Measurements from ENCODE around the gene COBLL1. TPM values are rescaled to one million over a fixed set of nuclear protein-coding genes. Genes with fewer than 3 reads are reported as not detected.

Gene COBLL1
- total RNA-seq, 4 donors from 2014 or later: 43.2 to 97.3 (median 68.6) TPM

DNA sequence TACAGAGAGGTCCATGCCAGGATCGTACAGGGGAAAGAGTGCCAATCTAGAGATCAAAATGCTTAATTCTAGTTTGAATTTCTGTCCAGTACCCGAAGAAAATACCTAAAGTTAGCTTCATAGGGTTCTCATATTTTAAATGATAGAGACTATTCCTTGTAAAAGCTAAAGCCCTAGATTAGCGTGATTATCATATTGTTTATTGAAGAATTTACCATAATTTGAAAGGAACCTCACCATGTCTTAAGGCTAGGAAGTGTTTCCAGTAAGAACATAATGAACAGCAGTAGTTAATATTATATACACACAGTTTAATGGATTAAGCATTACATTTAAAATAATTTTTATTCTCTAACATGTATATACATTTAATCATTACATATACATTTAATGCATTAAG lies 68.5 kb downstream of the COBLL1 start:
- intact Hi-C loops (cut with DNase I; ENCODE audit: low total_unique reads): no loop called here
- 90 to 96% methylated on average over 3 of the region's 3 CpGs for WGBS, 2 donors
- no peak for DNase-seq (ENCODE audit: low spot score in 2 of 2)
- TF ChIP-seq, protein P1, sequence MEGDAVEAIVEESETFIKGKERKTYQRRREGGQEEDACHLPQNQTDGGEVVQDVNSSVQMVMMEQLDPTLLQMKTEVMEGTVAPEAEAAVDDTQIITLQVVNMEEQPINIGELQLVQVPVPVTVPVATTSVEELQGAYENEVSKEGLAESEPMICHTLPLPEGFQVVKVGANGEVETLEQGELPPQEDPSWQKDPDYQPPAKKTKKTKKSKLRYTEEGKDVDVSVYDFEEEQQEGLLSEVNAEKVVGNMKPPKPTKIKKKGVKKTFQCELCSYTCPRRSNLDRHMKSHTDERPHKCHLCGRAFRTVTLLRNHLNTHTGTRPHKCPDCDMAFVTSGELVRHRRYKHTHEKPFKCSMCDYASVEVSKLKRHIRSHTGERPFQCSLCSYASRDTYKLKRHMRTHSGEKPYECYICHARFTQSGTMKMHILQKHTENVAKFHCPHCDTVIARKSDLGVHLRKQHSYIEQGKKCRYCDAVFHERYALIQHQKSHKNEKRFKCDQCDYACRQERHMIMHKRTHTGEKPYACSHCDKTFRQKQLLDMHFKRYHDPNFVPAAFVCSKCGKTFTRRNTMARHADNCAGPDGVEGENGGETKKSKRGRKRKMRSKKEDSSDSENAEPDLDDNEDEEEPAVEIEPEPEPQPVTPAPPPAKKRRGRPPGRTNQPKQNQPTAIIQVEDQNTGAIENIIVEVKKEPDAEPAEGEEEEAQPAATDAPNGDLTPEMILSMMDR (IDR thresholded peaks at IDR 0.05): no peak
- TF ChIP-seq POLR2A (IDR thresholded peaks at IDR 0.05): no peak
- H3K4me3 ChIP-seq (ENCODE audit: low read depth, poor library complexity, severe bottlenecking): no peak overlapping the region

GRCh38 chr2:164771897-164772296 lies 69.7 kb downstream of the COBLL1 start:
- DNase-seq (ENCODE audit: low spot score in 2 of 2): no peak
- WGBS, 2 donors: 73 to 75% methylated on average over 2 of the region's 2 CpGs
- TF ChIP-seq, protein P1 (IDR thresholded peaks at IDR 0.05): no peak
- no peak for TF ChIP-seq POLR2A (IDR thresholded peaks at IDR 0.05)
- intact Hi-C loops (cut with DNase I; ENCODE audit: low total_unique reads): no loop called here
- no peak overlapping the region for H3K4me3 ChIP-seq (ENCODE audit: low read depth, poor library complexity, severe bottlenecking)

GRCh38 chr2:164770421-164770916 lies 71.2 kb downstream of the COBLL1 start:
- TF ChIP-seq, protein P1 (IDR thresholded peaks at IDR 0.05): no peak
- no peak for TF ChIP-seq POLR2A (IDR thresholded peaks at IDR 0.05)
- 84 to 92% methylated on average over 4 of the region's 4 CpGs for WGBS, 2 donors
- no peak for DNase-seq (ENCODE audit: low spot score in 2 of 2)
- H3K4me3 ChIP-seq (ENCODE audit: low read depth, poor library complexity, severe bottlenecking): no peak overlapping the region
- intact Hi-C loops (cut with DNase I; ENCODE audit: low total_unique reads): no loop called here

DNA sequence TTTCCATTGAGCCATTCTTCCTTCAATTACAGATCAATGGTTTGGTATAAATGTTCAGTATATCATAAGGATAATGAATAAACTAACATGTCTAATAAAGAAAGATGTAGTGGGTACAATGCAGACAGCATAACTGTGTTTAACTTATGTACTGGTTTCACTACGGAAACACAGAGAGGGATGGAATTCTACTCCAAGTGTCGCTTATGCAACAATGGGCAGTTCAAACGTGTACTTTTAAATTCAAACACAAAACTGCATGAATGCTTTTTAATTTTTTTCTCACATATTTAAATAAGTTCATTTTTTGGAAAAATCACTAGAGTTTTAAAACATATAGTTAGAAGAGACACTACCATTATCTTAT lies 74.7 kb downstream of the COBLL1 start:
- TF ChIP-seq, protein P1 (IDR thresholded peaks at IDR 0.05): no peak
- TF ChIP-seq POLR2A (IDR thresholded peaks at IDR 0.05): no peak
- no peak overlapping the region for H3K4me3 ChIP-seq (ENCODE audit: low read depth, poor library complexity, severe bottlenecking)
- intact Hi-C loops (cut with DNase I; ENCODE audit: low total_unique reads): no loop called here
- 93 to 94% methylated on average over 3 of the region's 3 CpGs for WGBS, 2 donors
- no peak for DNase-seq (ENCODE audit: low spot score in 2 of 2)

DNA sequence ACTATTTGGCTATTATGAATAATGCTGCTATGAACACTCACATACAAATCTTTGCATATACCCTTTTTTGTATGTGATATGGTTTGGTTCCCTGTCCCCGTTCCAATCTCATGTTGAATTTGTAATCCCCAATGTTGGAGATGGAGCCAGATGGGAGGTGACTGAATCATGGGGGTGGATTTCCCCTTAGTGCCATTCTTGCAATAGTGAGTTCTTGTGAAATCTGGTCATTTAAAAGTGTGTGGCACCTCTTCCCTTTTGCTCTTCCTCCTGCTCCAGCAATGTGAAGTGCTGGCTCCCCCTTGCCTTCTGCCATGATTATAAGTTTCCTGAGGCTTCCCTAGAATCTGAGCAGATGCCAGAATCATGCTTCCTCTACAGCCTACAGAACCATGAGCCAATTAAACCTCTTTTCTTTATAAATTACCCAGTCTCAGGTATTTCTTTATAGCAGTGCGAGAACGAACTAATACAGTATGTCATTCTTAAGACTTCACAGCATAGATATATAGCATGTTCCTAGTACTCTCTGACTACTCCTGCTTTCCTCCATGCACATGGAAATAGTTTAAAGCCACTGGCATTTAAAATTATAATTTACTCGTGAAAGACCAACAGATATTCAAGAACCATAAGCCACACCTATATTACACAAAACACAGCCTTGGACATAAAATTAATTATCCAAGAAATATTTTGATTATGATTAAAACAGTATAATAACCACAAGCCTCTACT lies 75.2 kb downstream of the COBLL1 start:
- DNase-seq (ENCODE audit: low spot score in 2 of 2): no peak
- 89% methylated on average over 4 of the region's 4 CpGs for WGBS, 2 donors
- no peak overlapping the region for H3K4me3 ChIP-seq (ENCODE audit: low read depth, poor library complexity, severe bottlenecking)
- intact Hi-C loops (cut with DNase I; ENCODE audit: low total_unique reads): no loop called here
- no peak for TF ChIP-seq POLR2A (IDR thresholded peaks at IDR 0.05)

DNA sequence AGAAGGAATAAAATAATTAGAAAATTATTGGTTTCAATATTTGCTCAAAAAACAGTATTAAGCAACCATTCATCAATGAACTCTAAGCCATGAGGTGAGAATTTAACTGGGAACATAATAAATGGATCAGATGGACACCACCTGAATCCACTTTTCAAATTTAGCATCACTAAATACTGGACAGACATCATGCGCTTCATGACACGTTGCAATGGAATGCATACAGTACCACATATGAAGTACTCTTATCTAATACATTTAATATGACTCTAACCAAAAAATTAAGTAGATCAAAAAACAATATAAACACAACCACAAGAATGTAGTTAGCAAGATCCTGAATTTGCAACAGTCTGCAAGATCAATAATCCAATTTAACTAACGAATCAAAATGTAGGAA lies 76.6 kb downstream of the COBLL1 start:
- DNase-seq (ENCODE audit: low spot score in 2 of 2): no peak
- no peak overlapping the region for H3K4me3 ChIP-seq (ENCODE audit: low read depth, poor library complexity, severe bottlenecking)
- 88% methylated on average over 3 of the region's 3 CpGs for WGBS, 2 donors
- TF ChIP-seq POLR2A (IDR thresholded peaks at IDR 0.05): no peak
- TF ChIP-seq, protein P1 (IDR thresholded peaks at IDR 0.05): no peak
- intact Hi-C loops (cut with DNase I; ENCODE audit: low total_unique reads): no loop called here

Measured in lower leg skin (tissue), 4 donors.